HepG2 (cell line): ENCODE results near the gene NUBP2. TPM values are rescaled to one million over a fixed set of nuclear protein-coding genes. Genes with fewer than 3 reads are reported as not detected.
A peak's percentile ranks its signal among the peaks of the same experiment; 100 is the strongest.

ENCODE experiments used
- AHR ChIP-seq: IDR thresholded peaks from 2 replicates; pipeline ENCODE4 v1.6.1; 2018; ENCODE audit warnings: missing genetic modification reagents, missing compliant biosample characterization
- ARHGAP35 ChIP-seq: sonication (generic); formaldehyde crosslinking; IDR thresholded peaks from 2 replicates; pipeline ENCODE4 v1.9.0; 2022; ENCODE audit warnings: mild to moderate bottlenecking, inconsistent platforms, moderate library complexity, missing genetic modification reagents, borderline replicate concordance
- ATM ChIP-seq: fragments of 450-650 bp; IDR thresholded peaks from 2 replicates; pipeline ENCODE4 v1.7.1; 2017; ENCODE audit warnings: mild to moderate bottlenecking, borderline replicate concordance
- BRCA1 ChIP-seq: sonication (generic); formaldehyde crosslinking; IDR thresholded peaks from 2 replicates; pipeline ENCODE4 v1.4.0; 2020; ENCODE audit warnings: missing genetic modification reagents
- HMG20B ChIP-seq: conservative IDR thresholded peaks from 2 replicates; pipeline ENCODE4 v1.6.1; 2016; ENCODE audit warnings: missing genetic modification reagents, missing compliant biosample characterization
- JARID2 ChIP-seq: sonication (generic); formaldehyde crosslinking; IDR thresholded peaks from 2 replicates; pipeline ENCODE4 v1.8.1; 2023; ENCODE audit warnings: missing genetic modification reagents, inconsistent platforms; ENCODE audit not compliant: insufficient replicate concordance
- NFIB ChIP-seq: sonication (generic); formaldehyde crosslinking; IDR thresholded peaks from 2 replicates; pipeline ENCODE4 v1.9.0; 2021; ENCODE audit warnings: missing genetic modification reagents, mild to moderate bottlenecking, borderline replicate concordance
- RORA ChIP-seq: sonication (generic); formaldehyde crosslinking; IDR thresholded peaks from 2 replicates; pipeline ENCODE4 v1.5.0; 2020; ENCODE audit warnings: mild to moderate bottlenecking, missing genetic modification reagents, moderate library complexity
- TCF7 ChIP-seq: sonication (generic); IDR thresholded peaks from 2 replicates; pipeline ENCODE4 v1.6.1; 2016; ENCODE audit warnings: antibody characterized with exemption, low read depth
- WIZ ChIP-seq: sonication (generic); formaldehyde crosslinking; IDR thresholded peaks from 2 replicates; pipeline ENCODE4 v1.5.1; 2020; ENCODE audit warnings: mild to moderate bottlenecking, missing genetic modification reagents
- ZNF160 ChIP-seq: sonication (generic); formaldehyde crosslinking; IDR thresholded peaks from 2 replicates; pipeline ENCODE4 v1.8.0; 2022; ENCODE audit warnings: mild to moderate bottlenecking, inconsistent platforms, missing genetic modification reagents
- ZNF264 ChIP-seq: sonication (generic); formaldehyde crosslinking; IDR thresholded peaks from 2 replicates; pipeline ENCODE4 v1.4.0; 2020; ENCODE audit warnings: missing genetic modification reagents
- polyA plus RNA-seq, 8 experiments: library from polyadenylated mRNA; depleted of rRNA in 3 of 8; stranded (reverse) in 7 of 8; unstranded in 1 of 8; fragments of >200 nt; fragmentation: Illumina TruSeq in 4 of 8; extraction: Trizol in 4 of 8; gene quantifications; 2 replicates each; pipeline versions ENCODE4 v1.2.1 to v1.2.3, GENCODE V29; 2011 to 2016; ENCODE audit warnings: low read depth in 4 of 8, missing spikeins in 1 of 8, mixed read lengths in 1 of 8; ENCODE audit not compliant: insufficient read depth in 1 of 8
- total RNA-seq, 5 experiments: library from RNA; depleted of rRNA; stranded (reverse); fragments of >200 nt; fragmentation: Illumina TruSeq; extraction: Trizol; gene quantifications; 2 replicates each; pipeline ENCODE4 v1.2.3, GENCODE V29; 2016; ENCODE audit warnings: low read depth in 1 of 5
- TF ChIP-seq, protein P1 (sequence below): sonication (generic); formaldehyde crosslinking; conservative IDR thresholded peaks from 2 replicates; pipeline ENCODE4 v1.8.0; 2022; ENCODE audit warnings: missing genetic modification reagents
- TF ChIP-seq, protein P2 (sequence below): sonication (generic); formaldehyde crosslinking; IDR thresholded peaks from 2 replicates; pipeline ENCODE4 v1.8.0; 2022; ENCODE audit warnings: missing genetic modification reagents, mild to moderate bottlenecking, borderline replicate concordance
- TF ChIP-seq, protein P3 (sequence below): sonication (generic); formaldehyde crosslinking; IDR thresholded peaks from 2 replicates; pipeline ENCODE4 v1.8.0; 2022; ENCODE audit warnings: mild to moderate bottlenecking, missing genetic modification reagents
- TF ChIP-seq, protein P4 (sequence below), 2 experiments: fragments of 450-650 bp in 1 of 2; sonication (generic) in 1 of 2; formaldehyde crosslinking in 1 of 2; IDR thresholded peaks; 2 replicates each; pipeline versions ENCODE4 v1.6.1 to v1.8.0; 2016 to 2022; ENCODE audit warnings: antibody characterized with exemption in 1 of 2, mild to moderate bottlenecking in 1 of 2, missing genetic modification reagents in 1 of 2

The NUBP2 gene
- total and polyA plus RNA-seq, 2 of the 13 experiments (the other 11 are each of a cell fraction or from before 2014, with no cell fraction given) = 25.7 to 61.5 TPM

DNA sequence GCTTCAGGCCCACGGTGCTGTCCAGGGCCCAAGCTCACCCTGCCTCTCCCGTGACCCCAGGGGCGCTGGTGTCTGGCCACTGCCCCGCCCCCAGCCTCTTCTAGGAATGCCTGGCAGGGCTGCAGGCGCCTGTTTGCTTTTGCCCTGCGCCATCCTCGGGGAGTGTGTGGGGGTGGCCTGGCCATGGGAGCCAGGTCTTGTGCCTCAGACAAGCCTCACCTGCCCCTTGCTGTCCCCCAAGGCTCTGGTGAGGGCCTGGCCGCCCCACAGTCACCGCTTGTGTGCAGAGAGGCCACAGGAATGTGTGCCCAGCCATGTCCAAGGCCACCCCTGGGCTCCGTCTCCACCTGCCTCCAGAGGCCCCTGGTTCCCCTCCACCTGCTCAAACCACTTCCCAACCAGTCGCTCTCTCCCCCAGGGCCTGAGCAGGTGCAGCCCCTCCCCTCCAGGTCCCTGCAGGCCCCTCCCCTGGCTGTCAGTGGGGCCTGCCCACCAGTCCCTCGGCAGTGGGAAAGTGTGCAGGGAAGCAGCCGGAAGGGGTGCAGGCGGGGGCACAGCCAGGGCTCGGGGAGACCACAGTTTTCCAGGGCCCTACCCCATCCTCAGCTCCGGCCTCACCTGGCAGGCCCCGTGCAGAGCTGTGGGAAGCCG, 11.6 kb downstream of the NUBP2 start (continued):
- TF ChIP-seq NFIB (no peak), WIZ (0 out of 2 replicates have a peak, but pooled peaks have one; percentile 51), BRCA1 (no peak), AHR (CRISPR knock-in tag) (no peak), ZNF264 (CRISPR knock-in tag) (no peak), RORA (CRISPR knock-in tag) (no peak), TCF7 (no peak), ATM (no peak), JARID2 (CRISPR knock-in tag) (no peak), HMG20B (CRISPR knock-in tag) (no peak; the same call in 1 of the 2 replicates), ZNF160 (CRISPR knock-in tag) (no peak), ARHGAP35 (CRISPR knock-in tag) (no peak; the same call in 1 of the 2 replicates)
- TF ChIP-seq, protein P1, sequence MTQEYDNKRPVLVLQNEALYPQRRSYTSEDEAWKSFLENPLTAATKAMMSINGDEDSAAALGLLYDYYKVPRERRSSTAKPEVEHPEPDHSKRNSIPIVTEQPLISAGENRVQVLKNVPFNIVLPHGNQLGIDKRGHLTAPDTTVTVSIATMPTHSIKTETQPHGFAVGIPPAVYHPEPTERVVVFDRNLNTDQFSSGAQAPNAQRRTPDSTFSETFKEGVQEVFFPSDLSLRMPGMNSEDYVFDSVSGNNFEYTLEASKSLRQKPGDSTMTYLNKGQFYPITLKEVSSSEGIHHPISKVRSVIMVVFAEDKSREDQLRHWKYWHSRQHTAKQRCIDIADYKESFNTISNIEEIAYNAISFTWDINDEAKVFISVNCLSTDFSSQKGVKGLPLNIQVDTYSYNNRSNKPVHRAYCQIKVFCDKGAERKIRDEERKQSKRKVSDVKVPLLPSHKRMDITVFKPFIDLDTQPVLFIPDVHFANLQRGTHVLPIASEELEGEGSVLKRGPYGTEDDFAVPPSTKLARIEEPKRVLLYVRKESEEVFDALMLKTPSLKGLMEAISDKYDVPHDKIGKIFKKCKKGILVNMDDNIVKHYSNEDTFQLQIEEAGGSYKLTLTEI (CRISPR knock-in tag) = no peak
- TF ChIP-seq, protein P2, sequence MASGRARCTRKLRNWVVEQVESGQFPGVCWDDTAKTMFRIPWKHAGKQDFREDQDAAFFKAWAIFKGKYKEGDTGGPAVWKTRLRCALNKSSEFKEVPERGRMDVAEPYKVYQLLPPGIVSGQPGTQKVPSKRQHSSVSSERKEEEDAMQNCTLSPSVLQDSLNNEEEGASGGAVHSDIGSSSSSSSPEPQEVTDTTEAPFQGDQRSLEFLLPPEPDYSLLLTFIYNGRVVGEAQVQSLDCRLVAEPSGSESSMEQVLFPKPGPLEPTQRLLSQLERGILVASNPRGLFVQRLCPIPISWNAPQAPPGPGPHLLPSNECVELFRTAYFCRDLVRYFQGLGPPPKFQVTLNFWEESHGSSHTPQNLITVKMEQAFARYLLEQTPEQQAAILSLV = peak; percentile 89; the same call in 1 of the 2 replicates
- TF ChIP-seq, protein P3, sequence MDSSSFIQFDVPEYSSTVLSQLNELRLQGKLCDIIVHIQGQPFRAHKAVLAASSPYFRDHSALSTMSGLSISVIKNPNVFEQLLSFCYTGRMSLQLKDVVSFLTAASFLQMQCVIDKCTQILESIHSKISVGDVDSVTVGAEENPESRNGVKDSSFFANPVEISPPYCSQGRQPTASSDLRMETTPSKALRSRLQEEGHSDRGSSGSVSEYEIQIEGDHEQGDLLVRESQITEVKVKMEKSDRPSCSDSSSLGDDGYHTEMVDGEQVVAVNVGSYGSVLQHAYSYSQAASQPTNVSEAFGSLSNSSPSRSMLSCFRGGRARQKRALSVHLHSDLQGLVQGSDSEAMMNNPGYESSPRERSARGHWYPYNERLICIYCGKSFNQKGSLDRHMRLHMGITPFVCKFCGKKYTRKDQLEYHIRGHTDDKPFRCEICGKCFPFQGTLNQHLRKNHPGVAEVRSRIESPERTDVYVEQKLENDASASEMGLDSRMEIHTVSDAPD (CRISPR knock-in tag) = no peak
- TF ChIP-seq, protein P4, sequence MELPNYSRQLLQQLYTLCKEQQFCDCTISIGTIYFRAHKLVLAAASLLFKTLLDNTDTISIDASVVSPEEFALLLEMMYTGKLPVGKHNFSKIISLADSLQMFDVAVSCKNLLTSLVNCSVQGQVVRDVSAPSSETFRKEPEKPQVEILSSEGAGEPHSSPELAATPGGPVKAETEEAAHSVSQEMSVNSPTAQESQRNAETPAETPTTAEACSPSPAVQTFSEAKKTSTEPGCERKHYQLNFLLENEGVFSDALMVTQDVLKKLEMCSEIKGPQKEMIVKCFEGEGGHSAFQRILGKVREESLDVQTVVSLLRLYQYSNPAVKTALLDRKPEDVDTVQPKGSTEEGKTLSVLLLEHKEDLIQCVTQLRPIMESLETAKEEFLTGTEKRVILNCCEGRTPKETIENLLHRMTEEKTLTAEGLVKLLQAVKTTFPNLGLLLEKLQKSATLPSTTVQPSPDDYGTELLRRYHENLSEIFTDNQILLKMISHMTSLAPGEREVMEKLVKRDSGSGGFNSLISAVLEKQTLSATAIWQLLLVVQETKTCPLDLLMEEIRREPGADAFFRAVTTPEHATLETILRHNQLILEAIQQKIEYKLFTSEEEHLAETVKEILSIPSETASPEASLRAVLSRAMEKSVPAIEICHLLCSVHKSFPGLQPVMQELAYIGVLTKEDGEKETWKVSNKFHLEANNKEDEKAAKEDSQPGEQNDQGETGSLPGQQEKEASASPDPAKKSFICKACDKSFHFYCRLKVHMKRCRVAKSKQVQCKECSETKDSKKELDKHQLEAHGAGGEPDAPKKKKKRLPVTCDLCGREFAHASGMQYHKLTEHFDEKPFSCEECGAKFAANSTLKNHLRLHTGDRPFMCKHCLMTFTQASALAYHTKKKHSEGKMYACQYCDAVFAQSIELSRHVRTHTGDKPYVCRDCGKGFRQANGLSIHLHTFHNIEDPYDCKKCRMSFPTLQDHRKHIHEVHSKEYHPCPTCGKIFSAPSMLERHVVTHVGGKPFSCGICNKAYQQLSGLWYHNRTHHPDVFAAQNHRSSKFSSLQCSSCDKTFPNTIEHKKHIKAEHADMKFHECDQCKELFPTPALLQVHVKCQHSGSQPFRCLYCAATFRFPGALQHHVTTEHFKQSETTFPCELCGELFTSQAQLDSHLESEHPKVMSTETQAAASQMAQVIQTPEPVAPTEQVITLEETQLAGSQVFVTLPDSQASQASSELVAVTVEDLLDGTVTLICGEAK (IDR thresholded peaks at IDR 0.05) = no peak
- TF ChIP-seq, protein P4 (CRISPR knock-in tag; IDR thresholded peaks at IDR 0.05) = no peak
